ENCODE measurements around the gene TMEM52.

DNA sequence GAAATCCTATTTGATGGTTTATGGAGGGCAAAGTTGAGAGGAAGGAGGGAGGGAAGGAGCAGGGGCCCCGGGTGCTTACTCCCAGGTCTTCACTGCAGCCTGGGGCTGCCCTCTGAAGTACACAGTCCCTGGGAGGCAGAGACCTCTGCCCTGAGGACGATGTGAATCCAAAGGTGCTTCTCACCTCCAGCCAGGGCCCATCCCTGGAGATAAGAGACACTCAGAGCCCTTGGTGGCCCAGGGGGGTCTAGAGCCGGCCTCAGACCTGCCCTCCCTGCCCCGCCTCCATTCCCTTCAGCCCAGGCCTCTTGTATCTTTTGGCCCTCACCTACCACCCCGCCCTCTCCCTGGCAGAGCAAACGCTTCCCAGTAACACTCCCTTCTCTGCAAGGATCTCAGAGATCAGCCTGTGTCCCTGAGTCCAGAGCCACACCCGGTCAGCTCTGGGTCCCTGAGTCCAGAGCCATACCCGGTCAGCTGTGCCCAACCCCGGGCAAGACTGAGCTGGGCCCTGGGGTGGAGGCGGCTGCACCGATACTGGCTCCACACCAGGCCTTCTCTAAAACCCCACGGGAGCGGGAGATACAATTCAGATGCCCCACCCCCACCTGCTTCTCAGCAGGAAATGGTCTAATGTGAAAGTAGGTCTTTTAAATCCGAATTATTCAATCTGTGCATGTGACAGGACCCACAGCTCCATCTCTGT lies 24.6 kb downstream of the TMEM52 start:
- TF ChIP-seq, protein P1, sequence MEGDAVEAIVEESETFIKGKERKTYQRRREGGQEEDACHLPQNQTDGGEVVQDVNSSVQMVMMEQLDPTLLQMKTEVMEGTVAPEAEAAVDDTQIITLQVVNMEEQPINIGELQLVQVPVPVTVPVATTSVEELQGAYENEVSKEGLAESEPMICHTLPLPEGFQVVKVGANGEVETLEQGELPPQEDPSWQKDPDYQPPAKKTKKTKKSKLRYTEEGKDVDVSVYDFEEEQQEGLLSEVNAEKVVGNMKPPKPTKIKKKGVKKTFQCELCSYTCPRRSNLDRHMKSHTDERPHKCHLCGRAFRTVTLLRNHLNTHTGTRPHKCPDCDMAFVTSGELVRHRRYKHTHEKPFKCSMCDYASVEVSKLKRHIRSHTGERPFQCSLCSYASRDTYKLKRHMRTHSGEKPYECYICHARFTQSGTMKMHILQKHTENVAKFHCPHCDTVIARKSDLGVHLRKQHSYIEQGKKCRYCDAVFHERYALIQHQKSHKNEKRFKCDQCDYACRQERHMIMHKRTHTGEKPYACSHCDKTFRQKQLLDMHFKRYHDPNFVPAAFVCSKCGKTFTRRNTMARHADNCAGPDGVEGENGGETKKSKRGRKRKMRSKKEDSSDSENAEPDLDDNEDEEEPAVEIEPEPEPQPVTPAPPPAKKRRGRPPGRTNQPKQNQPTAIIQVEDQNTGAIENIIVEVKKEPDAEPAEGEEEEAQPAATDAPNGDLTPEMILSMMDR (IDR thresholded peaks at IDR 0.05 in 8 of 11, conservative IDR thresholded peaks at IDR 0.05 in 3 of 11) = no peak
- TF ChIP-seq POLR2A (IDR thresholded peaks at IDR 0.05) = no peak
- peak in 2 of 3 donors; percentile 48 for TF ChIP-seq POLR2AphosphoS5 (IDR thresholded peaks at IDR 0.05)

Measured in spleen (tissue), 7 donors.